ENCODE measurements around the gene SMYD5. TPM values are rescaled to one million over a fixed set of nuclear protein-coding genes. Genes with fewer than 3 reads are reported as not detected.

The SMYD5 gene
- total and polyA plus RNA-seq, 9 of the 15 experiments (the other 6 are each of a cell fraction or from before 2014, with no cell fraction given), result 11.4 to 56.8 (median 32.0) TPM

GRCh38 chr2:73212098-73212447 lies 2.0 kb upstream of the SMYD5 start:
- peaks cover 15 to 23% of the 10 kb centered on the region in 2 experiments; a peak in 4 of 5 replicates for H3K4me1 ChIP-seq (replicated peaks in 1 of 2; ENCODE audit: control insufficient read depth in 2 of 2, insufficient read depth in 2 of 2, low read length in 2 of 2)
- H3K9me3 ChIP-seq (replicated peaks; ENCODE audit: control insufficient read depth, insufficient read depth, low read depth, low read length), result no peaks in the 10 kb centered on the region
- no peak overlapping the region for H3K27ac ChIP-seq (ENCODE audit: extremely low read depth, low read depth, low read length)
- peaks cover 30% of the 10 kb centered on the region for H3K79me2 ChIP-seq (ENCODE audit: control insufficient read depth, insufficient read depth, low read length)
- no peaks in the 10 kb centered on the region for H3K9me1 ChIP-seq (ENCODE audit: control insufficient read depth, insufficient read depth, low read length)
- no peak for FAIRE-seq
- no TSS peak for BruUV-seq (replicated peaks)
- H3K36me3 ChIP-seq (ENCODE audit: control insufficient read depth, insufficient read depth, low read length), result no peaks in the 10 kb centered on the region
- in situ Hi-C loops (cut with MboI) (no loop called here), intact Hi-C loops (cut with micrococcal nuclease) (loop anchor here (1.0 to 2.0 kb wide), 2 partner anchors 35 to 49 kb away; no protein-coding TSS in a partner anchor)
- no peak overlapping the region for H3K4me2 ChIP-seq (ENCODE audit: insufficient read depth, low read length)
- 50% methylated on average over 7 of the region's 7 CpGs for WGBS (ENCODE audit: insufficient coverage, low coverage, missing lambda C conversion rate)
- H3K27me3 ChIP-seq (ENCODE audit: control insufficient read depth in 2 of 2, insufficient read depth in 2 of 2, low read length in 2 of 2), result 0 out of 5 replicates have a peak, but pooled peaks cover 0 to 2% of the 10 kb centered on the region in 2 experiments
- ATAC-seq, result no peak
- ChIA-PET CTCF (ENCODE audit: low intra/inter-chr PET ratio) (interaction anchor here (0.7 to 1.7 kb wide), 3 partner anchors 34 to 320 kb away, joined by 3 to 7 read pairs (median 7); no protein-coding TSS in a partner anchor), POLR2A (interaction anchor here (0.7 to 2.1 kb wide), 5 partner anchors 10 to 262 kb away, joined by 3 to 16 read pairs (median 4); partner anchors contain the start of genes CCT7 and NOTO)
- H3K4me3 ChIP-seq, result no peak overlapping the region
- no peak overlapping the region for H3K9ac ChIP-seq (ENCODE audit: insufficient read depth in 1 of 2, low read depth in 2 of 2, low read length in 2 of 2)
- no peak overlapping the region for H2AFZ ChIP-seq (ENCODE audit: low read depth, low read length)
- H4K20me1 ChIP-seq (replicated peaks; ENCODE audit: control insufficient read depth, insufficient read depth, low read length), result no peaks in the 10 kb centered on the region
- no peak for DNase-seq (ENCODE audit: extremely low read depth in 1 of 4, low spot score in 3 of 4)
- TF ChIP-seq, protein P1, sequence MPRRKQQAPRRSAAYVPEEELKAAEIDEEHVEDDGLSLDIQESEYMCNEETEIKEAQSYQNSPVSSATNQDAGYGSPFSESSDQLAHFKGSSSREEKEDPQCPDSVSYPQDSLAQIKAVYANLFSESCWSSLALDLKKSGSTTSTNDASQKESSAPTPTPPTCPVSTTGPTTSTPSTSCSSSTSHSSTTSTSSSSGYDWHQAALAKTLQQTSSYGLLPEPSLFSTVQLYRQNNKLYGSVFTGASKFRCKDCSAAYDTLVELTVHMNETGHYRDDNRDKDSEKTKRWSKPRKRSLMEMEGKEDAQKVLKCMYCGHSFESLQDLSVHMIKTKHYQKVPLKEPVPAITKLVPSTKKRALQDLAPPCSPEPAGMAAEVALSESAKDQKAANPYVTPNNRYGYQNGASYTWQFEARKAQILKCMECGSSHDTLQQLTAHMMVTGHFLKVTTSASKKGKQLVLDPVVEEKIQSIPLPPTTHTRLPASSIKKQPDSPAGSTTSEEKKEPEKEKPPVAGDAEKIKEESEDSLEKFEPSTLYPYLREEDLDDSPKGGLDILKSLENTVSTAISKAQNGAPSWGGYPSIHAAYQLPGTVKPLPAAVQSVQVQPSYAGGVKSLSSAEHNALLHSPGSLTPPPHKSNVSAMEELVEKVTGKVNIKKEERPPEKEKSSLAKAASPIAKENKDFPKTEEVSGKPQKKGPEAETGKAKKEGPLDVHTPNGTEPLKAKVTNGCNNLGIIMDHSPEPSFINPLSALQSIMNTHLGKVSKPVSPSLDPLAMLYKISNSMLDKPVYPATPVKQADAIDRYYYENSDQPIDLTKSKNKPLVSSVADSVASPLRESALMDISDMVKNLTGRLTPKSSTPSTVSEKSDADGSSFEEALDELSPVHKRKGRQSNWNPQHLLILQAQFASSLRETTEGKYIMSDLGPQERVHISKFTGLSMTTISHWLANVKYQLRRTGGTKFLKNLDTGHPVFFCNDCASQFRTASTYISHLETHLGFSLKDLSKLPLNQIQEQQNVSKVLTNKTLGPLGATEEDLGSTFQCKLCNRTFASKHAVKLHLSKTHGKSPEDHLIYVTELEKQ (CRISPR knock-in tag; IDR thresholded peaks at IDR 0.05), result no peak
- TF ChIP-seq NCOR1 (IDR thresholded peaks at IDR 0.05) (no peak), ZNF780A (CRISPR knock-in tag; IDR thresholded peaks at IDR 0.05) (no peak), MIER1 (IDR thresholded peaks at IDR 0.05; ENCODE audit: low read depth) (no peak), DIDO1 (tag; IDR thresholded peaks at IDR 0.05; ENCODE audit: low read depth) (no peak), BRD9 (IDR thresholded peaks at IDR 0.05; ENCODE audit: low read depth, partially characterized antibody) (no peak), MAX (CRISPR knock-in tag; IDR thresholded peaks at IDR 0.05) (no peak), BRCA1 (IDR thresholded peaks at IDR 0.05) (no peak), BRCA1 (CRISPR knock-in tag; IDR thresholded peaks at IDR 0.05) (no peak), HDAC6 (IDR thresholded peaks at IDR 0.05; ENCODE audit: low read depth, low read length) (no peak), CREB5 (CRISPR knock-in tag; IDR thresholded peaks at IDR 0.05) (no peak), POLR3A (IDR thresholded peaks at IDR 0.05; ENCODE audit: borderline replicate concordance, extremely low read depth, insufficient read depth, insufficient read length) (no peak), BHLHE40 (IDR thresholded peaks at IDR 0.05; ENCODE audit: low read length) (no peak)
- TF ChIP-seq, protein P2, sequence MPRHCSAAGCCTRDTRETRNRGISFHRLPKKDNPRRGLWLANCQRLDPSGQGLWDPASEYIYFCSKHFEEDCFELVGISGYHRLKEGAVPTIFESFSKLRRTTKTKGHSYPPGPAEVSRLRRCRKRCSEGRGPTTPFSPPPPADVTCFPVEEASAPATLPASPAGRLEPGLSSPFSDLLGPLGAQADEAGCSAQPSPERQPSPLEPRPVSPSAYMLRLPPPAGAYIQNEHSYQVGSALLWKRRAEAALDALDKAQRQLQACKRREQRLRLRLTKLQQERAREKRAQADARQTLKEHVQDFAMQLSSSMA (CRISPR knock-in tag; IDR thresholded peaks at IDR 0.05), result no peak
- TF ChIP-seq, protein P3, sequence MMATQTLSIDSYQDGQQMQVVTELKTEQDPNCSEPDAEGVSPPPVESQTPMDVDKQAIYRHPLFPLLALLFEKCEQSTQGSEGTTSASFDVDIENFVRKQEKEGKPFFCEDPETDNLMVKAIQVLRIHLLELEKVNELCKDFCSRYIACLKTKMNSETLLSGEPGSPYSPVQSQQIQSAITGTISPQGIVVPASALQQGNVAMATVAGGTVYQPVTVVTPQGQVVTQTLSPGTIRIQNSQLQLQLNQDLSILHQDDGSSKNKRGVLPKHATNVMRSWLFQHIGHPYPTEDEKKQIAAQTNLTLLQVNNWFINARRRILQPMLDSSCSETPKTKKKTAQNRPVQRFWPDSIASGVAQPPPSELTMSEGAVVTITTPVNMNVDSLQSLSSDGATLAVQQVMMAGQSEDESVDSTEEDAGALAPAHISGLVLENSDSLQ (IDR thresholded peaks at IDR 0.05), result no peak

All from K562 (cell line).